SK-N-MC (cell line): ENCODE data around the gene MLH1.

Experiments
- DNase-seq: peaks from one replicate; pipeline ENCODE4 v3.0.0-alpha.2; 2011; ENCODE audit warnings: low read depth, low spot score
- H3K27ac ChIP-seq: fragments of 200-600 bp; sonication (generic); 2 replicates; pipeline ENCODE4 v1.5.1; 2016; ENCODE audit warnings: mixed run types
- H3K36me3 ChIP-seq: fragments of 200-600 bp; sonication (generic); 2 replicates; pipeline ENCODE4 v1.6.1; 2017; ENCODE audit warnings: antibody characterized with exemption, low read length, mixed read lengths; ENCODE audit not compliant: insufficient read depth
- H3K4me3 ChIP-seq: fragments of 200-600 bp; sonication (generic); 2 replicates; pipeline ENCODE4 v1.5.1; 2016
- H3K9ac ChIP-seq: fragments of 200-600 bp; sonication (generic); 2 replicates; pipeline ENCODE4 v1.8.0; 2017; ENCODE audit warnings: mixed run types, mixed read lengths; ENCODE audit not compliant: insufficient read length
- H3K9me3 ChIP-seq: fragments of 200-600 bp; sonication (generic); 2 replicates; pipeline ENCODE4 v1.6.1; 2017; ENCODE audit warnings: low read depth, mild to moderate bottlenecking, antibody characterized with exemption, low read length, moderate library complexity, mixed read lengths
- EZH2 ChIP-seq: fragments of 200-600 bp; sonication (generic); IDR thresholded peaks from one replicate; pipeline ENCODE4 v1.6.1; 2017; ENCODE audit warnings: antibody characterized with exemption
- FOXP2 ChIP-seq: optimal IDR thresholded peaks from 2 replicates; pipeline ENCODE3; 2011; ENCODE audit warnings: mild to moderate bottlenecking, moderate library complexity; ENCODE audit not compliant: insufficient read depth; ENCODE audit errors: extremely low read length, control extremely low read depth
- POLR2AphosphoS5 ChIP-seq: IDR thresholded peaks from 2 replicates; pipeline ENCODE4 v1.6.1; 2012; ENCODE audit warnings: mild to moderate bottlenecking, low read depth, low read length, borderline replicate concordance

Gene MLH1

DNA sequence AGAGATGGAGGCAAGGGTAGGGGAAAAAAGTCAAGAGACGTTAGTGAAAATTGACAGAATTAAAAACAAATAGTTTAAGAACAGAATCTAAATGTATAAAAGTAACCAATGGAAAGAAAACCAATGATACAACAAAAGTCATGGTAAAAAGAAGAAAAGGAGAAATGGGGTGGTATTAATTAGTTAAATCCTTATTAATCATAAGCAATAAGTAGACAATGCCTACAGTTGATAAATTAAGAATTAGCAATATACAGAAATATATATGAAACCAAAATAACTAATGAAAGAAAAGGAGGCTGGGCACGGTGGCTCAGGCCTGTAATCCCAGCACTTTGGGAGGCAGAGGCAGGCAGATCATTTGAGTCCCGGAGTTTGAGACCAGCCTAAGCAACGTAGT is 24.2 kb upstream of the MLH1 start:
- Histone ChIP-seq H3K27ac (no peak overlapping the region), H3K9me3 (no peaks in the 10 kb centered on the region), H3K9ac (no peak overlapping the region), H3K4me3 (no peak overlapping the region), H3K36me3 (no peaks in the 10 kb centered on the region)
- TF ChIP-seq EZH2 (no peak), FOXP2 (no peak), POLR2AphosphoS5 (no peak)
- no peak for DNase-seq

DNA sequence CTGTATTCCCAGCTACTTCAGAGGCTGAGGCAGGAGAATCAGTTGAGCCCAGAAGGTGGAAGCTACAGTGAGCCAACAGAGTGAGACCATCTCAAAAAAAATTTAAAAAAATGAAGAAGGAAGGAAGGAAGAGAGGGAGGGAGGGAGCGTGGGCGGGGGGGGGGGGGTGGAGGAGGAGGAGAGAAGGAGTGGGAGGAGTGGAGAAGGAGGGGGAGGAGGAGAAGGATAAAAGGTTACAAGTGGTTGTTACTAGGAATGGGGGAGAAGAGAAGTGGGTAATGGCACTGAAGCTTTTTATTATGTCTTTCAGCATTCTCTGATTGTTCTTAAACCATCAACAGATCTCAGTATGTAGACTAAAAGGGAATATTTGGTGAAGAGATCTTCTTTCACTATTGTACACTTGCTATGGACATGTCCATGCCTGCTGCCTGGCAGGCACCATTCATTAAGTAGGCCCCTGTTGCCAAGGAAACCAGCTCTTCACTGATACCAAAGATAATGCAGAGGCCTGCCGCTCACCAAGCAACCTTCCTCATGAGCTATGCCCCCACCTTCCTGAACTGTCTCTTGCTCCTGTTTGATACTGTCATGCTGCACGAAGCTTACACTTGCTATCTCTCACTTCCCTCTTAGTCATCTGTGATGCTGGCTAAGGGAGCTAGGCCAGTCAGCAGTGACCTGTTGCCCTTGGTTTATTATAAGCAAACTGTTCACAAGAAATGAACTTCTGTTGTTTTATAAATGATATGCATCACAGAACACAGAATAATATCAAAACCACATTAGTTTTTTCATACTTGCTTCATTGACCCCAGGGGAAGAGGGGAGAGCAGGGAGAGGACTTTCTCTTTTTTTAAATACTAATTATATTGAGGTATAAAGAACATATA is 23.5 kb upstream of the MLH1 start:
- no peak for TF ChIP-seq POLR2AphosphoS5
- no peak for TF ChIP-seq FOXP2
- TF ChIP-seq EZH2: no peak
- Histone ChIP-seq H3K4me3 (no peak overlapping the region), H3K9ac (no peak overlapping the region), H3K27ac (no peak overlapping the region), H3K9me3 (no peaks in the 10 kb centered on the region), H3K36me3 (no peaks in the 10 kb centered on the region)
- DNase-seq: no peak

DNA sequence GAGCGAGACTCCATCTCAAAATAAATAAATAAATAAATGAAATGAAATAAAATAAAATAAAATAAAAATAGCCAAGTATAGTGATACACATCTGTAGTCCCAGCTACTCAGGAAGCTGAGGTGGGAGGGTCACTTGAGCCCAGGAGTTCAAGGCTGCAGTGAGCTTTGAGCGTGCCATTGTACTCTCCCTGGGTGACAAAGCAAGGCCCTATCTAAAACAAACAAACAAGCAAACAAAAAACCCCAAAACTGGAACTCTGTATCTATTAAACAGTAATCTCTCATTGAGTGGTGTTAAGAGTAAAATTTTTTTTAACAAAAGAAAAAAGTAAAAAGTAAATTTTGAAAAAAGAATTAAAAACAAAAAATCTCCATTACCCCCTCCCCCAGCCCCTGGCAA is 21.2 kb upstream of the MLH1 start:
- Histone ChIP-seq H3K4me3 (no peak overlapping the region), H3K9ac (no peak overlapping the region), H3K27ac (no peak overlapping the region), H3K9me3 (no peaks in the 10 kb centered on the region), H3K36me3 (no peaks in the 10 kb centered on the region)
- DNase-seq: no peak
- TF ChIP-seq POLR2AphosphoS5 (no peak), EZH2 (no peak), FOXP2 (no peak)

DNA sequence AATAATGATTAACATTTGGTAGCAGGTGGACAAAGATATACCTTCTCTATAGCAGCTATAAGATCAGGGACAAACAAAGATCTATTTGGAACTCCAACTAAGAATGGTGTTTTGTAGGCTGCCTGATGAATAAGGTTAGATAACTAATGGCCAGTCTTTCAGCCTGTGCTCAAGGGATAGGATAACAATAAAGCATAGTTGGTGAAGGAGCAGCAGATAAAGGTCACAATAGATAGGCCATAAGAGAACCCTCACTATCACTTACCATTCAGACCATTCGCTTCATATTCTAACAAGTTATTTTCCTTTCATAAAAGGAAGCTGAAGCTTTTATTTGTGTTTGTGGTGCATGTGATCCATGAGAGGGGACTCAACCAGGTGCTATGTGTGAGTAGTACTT is 20.2 kb upstream of the MLH1 start:
- DNase-seq: no peak
- Histone ChIP-seq H3K36me3 (no peaks in the 10 kb centered on the region), H3K27ac (no peak overlapping the region), H3K9ac (no peak overlapping the region), H3K9me3 (no peaks in the 10 kb centered on the region), H3K4me3 (no peak overlapping the region)
- TF ChIP-seq EZH2: no peak
- no peak for TF ChIP-seq FOXP2
- TF ChIP-seq POLR2AphosphoS5: no peak

DNA sequence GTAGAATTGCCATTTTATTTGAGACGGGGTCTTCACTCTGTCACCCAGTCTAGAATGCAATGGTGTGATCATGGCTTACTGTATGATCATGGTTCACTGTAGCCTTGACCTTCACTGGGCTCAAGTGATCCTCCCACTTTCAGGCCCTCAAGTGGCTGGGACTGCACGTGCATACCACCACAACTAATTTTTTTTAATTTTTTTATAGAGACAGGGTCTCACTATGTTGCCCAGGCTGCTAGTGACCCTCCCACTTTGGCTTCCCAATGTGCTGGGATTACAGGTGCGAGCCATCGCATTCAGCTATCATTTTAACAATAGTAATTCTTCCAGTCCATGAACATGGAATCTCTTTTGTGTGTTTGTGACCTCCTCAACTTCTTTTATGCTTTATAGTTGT is 12.3 kb upstream of the MLH1 start:
- TF ChIP-seq FOXP2: no peak
- TF ChIP-seq EZH2: no peak
- no peak for TF ChIP-seq POLR2AphosphoS5
- peaks cover 35% of the 10 kb centered on the region for H3K36me3 ChIP-seq
- no peak overlapping the region for H3K4me3 ChIP-seq
- no peaks in the 10 kb centered on the region for H3K9me3 ChIP-seq
- DNase-seq: no peak
- H3K9ac ChIP-seq: no peak overlapping the region
- no peak overlapping the region for H3K27ac ChIP-seq

DNA sequence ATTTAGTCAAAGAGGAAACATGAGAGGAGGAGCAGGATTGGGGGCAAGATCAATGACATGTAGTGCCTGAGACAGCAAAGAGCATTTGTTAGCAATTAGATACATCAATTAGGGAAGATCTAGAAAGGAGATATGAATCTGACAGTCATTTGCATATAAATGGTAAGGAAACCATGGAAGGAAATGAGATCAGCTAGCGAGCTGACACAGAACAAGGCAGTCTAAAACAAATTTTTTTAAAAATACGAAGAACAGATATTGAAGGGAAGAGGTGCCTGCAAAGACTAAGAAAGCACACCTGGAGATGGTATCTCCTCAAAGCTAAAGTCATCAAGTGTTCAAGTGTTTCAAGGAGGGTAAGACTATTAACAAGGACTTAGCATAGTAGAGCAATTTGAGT is 5.0 kb upstream of the MLH1 start:
- H3K9me3 ChIP-seq: no peaks in the 10 kb centered on the region
- H3K4me3 ChIP-seq: peak overlapping the region; percentile 82
- DNase-seq: peak; percentile 50
- H3K36me3 ChIP-seq: peaks cover 55% of the 10 kb centered on the region
- H3K27ac ChIP-seq: peak overlapping the region; percentile 50; the same call in 1 of the 2 replicates
- H3K9ac ChIP-seq: no peak overlapping the region
- TF ChIP-seq FOXP2 (no peak), POLR2AphosphoS5 (no peak), EZH2 (no peak)

DNA sequence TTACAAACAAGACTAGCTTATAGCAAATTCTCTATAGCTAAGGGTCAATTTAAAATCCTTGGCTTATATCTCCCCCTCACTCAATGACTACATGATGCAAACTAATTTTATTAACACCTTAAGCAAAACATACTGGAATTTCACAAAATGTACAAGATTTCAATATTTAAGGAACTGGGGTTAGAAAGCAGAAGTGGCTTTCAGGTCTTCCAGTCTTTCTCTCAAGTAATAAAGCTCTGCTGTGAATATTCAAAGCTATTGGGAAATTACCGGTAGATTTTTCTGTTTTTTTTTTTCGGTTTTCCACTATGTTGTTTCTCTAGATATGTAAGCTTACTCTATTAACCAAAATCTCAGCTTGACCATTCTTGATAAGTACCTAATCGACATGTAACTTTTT is 4.3 kb upstream of the MLH1 start:
- no peaks in the 10 kb centered on the region for H3K9me3 ChIP-seq
- peak overlapping the region; percentile 45 for H3K9ac ChIP-seq
- no peak for DNase-seq
- H3K36me3 ChIP-seq: peaks cover 49% of the 10 kb centered on the region
- no peak for TF ChIP-seq POLR2AphosphoS5
- TF ChIP-seq EZH2: no peak
- TF ChIP-seq FOXP2: no peak
- H3K27ac ChIP-seq: peak overlapping the region; percentile 50
- H3K4me3 ChIP-seq: peak overlapping the region; percentile 82

DNA sequence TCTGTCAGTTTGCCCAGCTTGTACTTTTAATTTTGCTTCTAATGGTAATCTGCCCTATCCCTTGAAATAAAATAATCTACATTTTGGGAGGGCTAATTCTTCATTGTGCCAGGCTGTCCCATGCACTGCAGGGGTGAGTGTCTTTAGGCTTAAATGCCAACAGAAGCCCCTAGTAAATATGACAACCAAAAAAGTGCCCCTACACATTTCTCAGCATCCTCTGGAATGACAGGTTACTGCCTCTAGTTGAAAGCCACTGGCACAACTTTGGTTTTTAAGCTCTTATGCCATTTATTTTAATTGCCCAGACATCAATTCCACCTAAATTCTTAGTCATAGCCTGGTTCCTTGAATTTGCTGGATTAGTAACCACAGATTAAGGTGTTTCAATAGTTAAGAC is 3.8 kb upstream of the MLH1 start:
- Histone ChIP-seq H3K27ac (peak overlapping the region; percentile 50), H3K9ac (no peak overlapping the region), H3K9me3 (no peaks in the 10 kb centered on the region), H3K4me3 (peak overlapping the region; percentile 82), H3K36me3 (peaks cover 44% of the 10 kb centered on the region)
- TF ChIP-seq EZH2 (no peak), FOXP2 (no peak), POLR2AphosphoS5 (no peak)
- no peak for DNase-seq
